OCI-LY1 (cell line): ENCODE results near the gene HBD.

Source experiments
- H2AFZ ChIP-seq: fragments of 200-600 bp; sonication (generic), shearing (Covaris generic); 2 replicates; pipeline ENCODE4 v1.6.0; 2014; ENCODE audit warnings: antibody characterized with exemption, mild to moderate bottlenecking, low read length
- H3F3A ChIP-seq: fragments of 200-600 bp; sonication (generic), shearing (Covaris generic); 2 replicates; pipeline ENCODE4 v1.6.0; 2014; ENCODE audit warnings: mild to moderate bottlenecking, antibody characterized with exemption, low read length, moderate library complexity; ENCODE audit not compliant: insufficient read depth
- H3K27ac ChIP-seq: fragments of 200-600 bp; sonication (generic); 2 replicates; pipeline ENCODE4 v1.5.1; 2014; ENCODE audit warnings: low read length, mixed run types, mild to moderate bottlenecking, low read depth; ENCODE audit not compliant: poor library complexity, severe bottlenecking
- H3K27me3 ChIP-seq: fragments of 200-600 bp; sonication (generic); 2 replicates; pipeline ENCODE4 v1.6.0; 2014; ENCODE audit warnings: antibody characterized with exemption, mild to moderate bottlenecking, low read length, moderate library complexity; ENCODE audit not compliant: insufficient read depth
- H3K36me3 ChIP-seq: fragments of 200-600 bp; sonication (generic); 2 replicates; pipeline ENCODE4 v1.6.1; 2014; ENCODE audit warnings: mild to moderate bottlenecking, antibody characterized with exemption, low read length, moderate library complexity, mixed read lengths; ENCODE audit not compliant: insufficient read depth
- H3K4me1 ChIP-seq: fragments of 200-600 bp; sonication (generic); 2 replicates; pipeline ENCODE4 v1.5.1; 2014; ENCODE audit warnings: mild to moderate bottlenecking, low read length, moderate library complexity; ENCODE audit not compliant: insufficient read depth, severe bottlenecking
- H3K4me2 ChIP-seq: fragments of 200-600 bp; sonication (generic), shearing (Covaris generic); 2 replicates; pipeline ENCODE4 v1.6.1; 2014; ENCODE audit warnings: low read length
- H3K4me3 ChIP-seq: fragments of 200-600 bp; sonication (generic); 2 replicates; pipeline ENCODE4 v1.5.1; 2014; ENCODE audit warnings: low read length, low read depth, mild to moderate bottlenecking, mixed read lengths; ENCODE audit not compliant: poor library complexity, severe bottlenecking
- H3K79me2 ChIP-seq: fragments of 200-600 bp; shearing (Covaris generic); 2 replicates; pipeline ENCODE4 v1.6.1; 2016; ENCODE audit warnings: mixed run types, low read length, mixed read lengths; ENCODE audit not compliant: insufficient read depth
- H3K9ac ChIP-seq: fragments of 200-600 bp; sonication (generic), shearing (Covaris generic); 2 replicates; pipeline ENCODE4 v1.6.1; 2014; ENCODE audit warnings: mild to moderate bottlenecking, low read length, mixed read lengths
- H3K9me2 ChIP-seq: fragments of 200-600 bp; sonication (generic), shearing (Covaris generic); 2 replicates; pipeline ENCODE4 v1.6.1; 2014; ENCODE audit warnings: low read depth, mild to moderate bottlenecking, low read length, mixed read lengths
- H3K9me3 ChIP-seq: fragments of 200-600 bp; shearing (Covaris generic); 2 replicates; pipeline ENCODE4 v1.6.1; 2014; ENCODE audit warnings: low read length, mixed read lengths
- H4K20me1 ChIP-seq: fragments of 200-600 bp; sonication (generic), shearing (Covaris generic); 2 replicates; pipeline ENCODE4 v1.6.0; 2016; ENCODE audit warnings: mild to moderate bottlenecking, low read length; ENCODE audit not compliant: insufficient read depth
- CTCF ChIP-seq: fragments of 200-600 bp; sonication (generic), shearing (Covaris generic); IDR thresholded peaks from 2 replicates; pipeline ENCODE4 v1.5.1; 2017; ENCODE audit warnings: mild to moderate bottlenecking, antibody characterized with exemption, low read length, moderate library complexity, mixed read lengths
- EZH2 ChIP-seq: fragments of 200-600 bp; sonication (generic), shearing (Covaris generic); IDR thresholded peaks from 2 replicates; pipeline ENCODE4 v1.8.0; 2017; ENCODE audit warnings: borderline replicate concordance, mixed run types, mild to moderate bottlenecking, antibody characterized with exemption, low read length, moderate library complexity, mixed read lengths

Gene HBD

GRCh38 chr11:5242933-5243815, 8.9 kb upstream of the HBD start:
- H3K27ac ChIP-seq = no peak overlapping the region
- H3K4me2 ChIP-seq = no peak overlapping the region
- H3K9me2 ChIP-seq = no peaks in the 10 kb centered on the region
- H3K79me2 ChIP-seq = no peaks in the 10 kb centered on the region
- no peak overlapping the region for H2AFZ ChIP-seq
- H3F3A ChIP-seq = no peaks in the 10 kb centered on the region
- TF ChIP-seq CTCF (no peak), EZH2 (no peak)
- H3K4me1 ChIP-seq = no peaks in the 10 kb centered on the region
- no peaks in the 10 kb centered on the region for H3K9me3 ChIP-seq
- no peak overlapping the region for H3K9ac ChIP-seq
- no peaks in the 10 kb centered on the region for H4K20me1 ChIP-seq
- H3K36me3 ChIP-seq = no peaks in the 10 kb centered on the region
- no peak overlapping the region for H3K4me3 ChIP-seq
- no peaks in the 10 kb centered on the region for H3K27me3 ChIP-seq

- Histone ChIP-seq H2AFZ (no peak overlapping the region), H3K79me2 (no peaks in the 10 kb centered on the region), H3K4me2 (no peak overlapping the region), H3K9ac (no peak overlapping the region), H3K27ac (no peak overlapping the region), H3K9me3 (no peaks in the 10 kb centered on the region), H3F3A (no peaks in the 10 kb centered on the region), H3K36me3 (no peaks in the 10 kb centered on the region), H3K4me3 (no peak overlapping the region), H3K4me1 (no peaks in the 10 kb centered on the region), H4K20me1 (no peaks in the 10 kb centered on the region), H3K27me3 (no peaks in the 10 kb centered on the region), H3K9me2 (no peaks in the 10 kb centered on the region)
- TF ChIP-seq EZH2 (no peak), CTCF (no peak)
Observed at GRCh38 chr11:5242208-5242607, 7.9 kb upstream of the HBD start.

GRCh38 chr11:5241458-5241857, 7.2 kb upstream of the HBD start:
- Histone ChIP-seq H3K4me2 (no peak overlapping the region), H3F3A (no peaks in the 10 kb centered on the region), H3K36me3 (no peaks in the 10 kb centered on the region), H3K27ac (no peak overlapping the region), H3K27me3 (no peaks in the 10 kb centered on the region), H3K9me3 (no peaks in the 10 kb centered on the region), H3K4me3 (no peak overlapping the region), H3K9ac (no peak overlapping the region), H3K79me2 (no peaks in the 10 kb centered on the region), H2AFZ (no peak overlapping the region), H3K4me1 (no peaks in the 10 kb centered on the region), H3K9me2 (no peaks in the 10 kb centered on the region), H4K20me1 (no peaks in the 10 kb centered on the region)
- TF ChIP-seq CTCF = no peak
- TF ChIP-seq EZH2 = no peak
